ENCODE measurements around the gene ZSCAN21. TPM values are rescaled to one million over a fixed set of nuclear protein-coding genes. Genes with fewer than 3 reads are reported as not detected.

Gene ZSCAN21
- polyA plus RNA-seq, 1 experiment = 10.6 TPM

DNA sequence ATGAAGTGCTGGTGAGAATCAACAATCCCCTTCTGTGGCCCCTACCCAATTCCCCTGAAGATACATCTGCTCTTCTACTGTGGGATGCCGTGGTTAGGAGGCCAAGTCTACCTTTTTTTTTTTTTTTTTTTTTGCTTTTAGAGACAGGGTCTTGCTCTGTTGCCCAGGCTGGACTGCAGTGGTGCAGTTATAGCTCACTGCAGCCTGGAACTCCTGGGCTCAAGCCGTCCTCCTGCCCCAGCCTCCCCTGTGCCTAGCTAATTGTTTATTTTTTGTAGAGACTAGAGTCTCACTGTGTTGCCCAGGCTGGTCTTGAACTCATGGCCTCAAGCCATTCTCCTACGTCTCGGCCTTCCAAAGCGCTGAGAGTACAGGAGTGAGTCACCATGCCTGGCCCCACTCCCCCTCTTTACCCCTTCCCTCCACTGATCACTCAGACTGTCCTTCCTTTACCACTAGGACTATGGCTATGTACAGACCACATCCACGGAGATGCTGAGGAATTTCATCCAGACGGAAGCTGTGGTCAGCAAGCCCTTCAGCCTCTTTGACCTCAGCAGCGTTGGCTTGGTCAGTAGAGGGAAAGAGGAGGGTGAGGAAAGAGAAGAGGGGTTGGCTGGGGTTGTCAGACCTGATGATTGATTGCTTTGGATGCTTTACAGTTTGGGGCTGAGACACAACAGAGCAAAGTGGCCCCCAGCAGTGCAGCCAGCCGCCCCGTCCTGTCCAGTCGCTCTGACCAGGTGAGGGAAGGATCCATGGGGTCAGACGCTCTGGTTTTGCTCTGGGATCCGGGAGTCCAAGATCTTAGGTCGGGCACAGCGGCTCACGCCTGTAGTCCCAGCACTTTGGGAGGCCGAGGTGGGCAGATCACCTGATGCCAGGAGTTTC, 53.6 kb downstream of the ZSCAN21 start:
- no peak for TF ChIP-seq CTCF (IDR thresholded peaks at IDR 0.05; ENCODE audit: insufficient read depth, low read depth, low read length)
- Histone ChIP-seq H3K27me3 (ENCODE audit: control insufficient read depth, insufficient read depth, low read length) (no peaks in the 10 kb centered on the region), H3K36me3 (ENCODE audit: control insufficient read depth, insufficient read depth, low read length) (peaks cover 29% of the 10 kb centered on the region), H3K4me3 (ENCODE audit: low read depth, low read length) (no peak overlapping the region)
- POLR2A ChIA-PET = no interaction called here
- peak; percentile 42 for DNase-seq (ENCODE audit: low read depth)
- CTCF ChIA-PET = interaction anchor here (1.0 to 1.4 kb wide), 2 partner anchors 11 to 15 kb away, joined by 3 to 4 read pairs; partner anchors contain the start of gene COPS6

- CTCF ChIA-PET = no interaction called here
- TF ChIP-seq CTCF (IDR thresholded peaks at IDR 0.05; ENCODE audit: insufficient read depth, low read depth, low read length) = no peak
- H3K36me3 ChIP-seq (ENCODE audit: control insufficient read depth, insufficient read depth, low read length) = peaks cover 25% of the 10 kb centered on the region
- POLR2A ChIA-PET = no interaction called here
- no peaks in the 10 kb centered on the region for H3K27me3 ChIP-seq (ENCODE audit: control insufficient read depth, insufficient read depth, low read length)
- no peak for DNase-seq (ENCODE audit: low read depth)
- H3K4me3 ChIP-seq (ENCODE audit: low read depth, low read length) = no peak overlapping the region
Observed at GRCh38 chr7:100105534-100105933, 56.0 kb downstream of the ZSCAN21 start.

DNA sequence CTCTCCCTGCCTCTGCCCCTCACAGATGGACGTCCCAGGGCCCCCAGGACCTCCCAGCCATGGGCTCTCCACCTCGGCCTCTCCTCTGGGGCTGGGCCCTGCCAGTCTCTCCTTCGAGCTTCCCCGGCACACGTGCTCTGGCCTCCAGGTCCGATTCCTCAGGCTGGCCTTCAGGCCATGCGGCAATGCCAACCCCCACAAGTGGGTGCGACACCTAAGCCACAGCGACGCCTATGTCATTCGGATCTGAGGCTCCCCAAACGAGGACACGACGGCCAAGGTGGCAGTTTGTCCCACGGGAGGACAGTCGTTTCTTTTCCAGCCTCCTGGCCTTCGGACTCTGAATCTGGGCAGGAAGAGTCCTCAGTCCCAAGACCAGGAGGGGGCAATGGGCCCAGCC, 57.1 kb downstream of the ZSCAN21 start:
- H3K4me3 ChIP-seq (ENCODE audit: low read depth, low read length) = no peak overlapping the region

GRCh38 chr7:100107125-100107737, 57.7 kb downstream of the ZSCAN21 start:
- ChIA-PET CTCF (no interaction called here), POLR2A (no interaction called here)
- H3K36me3 ChIP-seq (ENCODE audit: control insufficient read depth, insufficient read depth, low read length) = peaks cover 33% of the 10 kb centered on the region
- no peaks in the 10 kb centered on the region for H3K27me3 ChIP-seq (ENCODE audit: control insufficient read depth, insufficient read depth, low read length)
- DNase-seq (ENCODE audit: low read depth) = no peak
- TF ChIP-seq CTCF (IDR thresholded peaks at IDR 0.05; ENCODE audit: insufficient read depth, low read depth, low read length) = no peak
- no peak overlapping the region for H3K4me3 ChIP-seq (ENCODE audit: low read depth, low read length)

More for the DNA sequence above, 57.1 kb downstream of the ZSCAN21 start:
- H3K36me3 ChIP-seq (ENCODE audit: control insufficient read depth, insufficient read depth, low read length) = peaks cover 29% of the 10 kb centered on the region
- ChIA-PET POLR2A (no interaction called here), CTCF (no interaction called here)
- no peak for DNase-seq (ENCODE audit: low read depth)
- no peaks in the 10 kb centered on the region for H3K27me3 ChIP-seq (ENCODE audit: control insufficient read depth, insufficient read depth, low read length)
- TF ChIP-seq CTCF (IDR thresholded peaks at IDR 0.05; ENCODE audit: insufficient read depth, low read depth, low read length) = no peak

DNA sequence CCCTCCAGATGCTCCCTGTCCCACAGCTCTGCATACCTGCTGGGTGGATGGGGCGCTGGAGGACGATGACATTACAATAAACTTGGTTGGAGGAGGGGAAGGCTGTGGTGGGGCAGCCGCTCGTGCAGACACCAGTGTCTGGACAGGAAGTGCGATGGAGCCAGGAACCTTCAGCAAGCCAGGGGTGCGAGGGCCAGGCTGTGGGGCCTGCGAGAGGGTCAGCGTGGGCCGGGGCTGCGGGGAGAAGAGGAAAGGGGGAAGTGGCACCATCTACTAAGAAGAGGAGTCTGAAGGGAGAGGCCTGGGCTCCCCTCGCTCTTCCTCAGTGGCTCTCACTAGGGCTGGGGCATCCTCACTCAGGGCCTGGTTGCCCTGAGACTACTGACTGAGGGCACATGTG, 58.3 kb downstream of the ZSCAN21 start:
- Histone ChIP-seq H3K4me3 (ENCODE audit: low read depth, low read length) (no peak overlapping the region), H3K27me3 (ENCODE audit: control insufficient read depth, insufficient read depth, low read length) (no peaks in the 10 kb centered on the region), H3K36me3 (ENCODE audit: control insufficient read depth, insufficient read depth, low read length) (peaks cover 38% of the 10 kb centered on the region)
- DNase-seq (ENCODE audit: low read depth) = no peak
- no peak for TF ChIP-seq CTCF (IDR thresholded peaks at IDR 0.05; ENCODE audit: insufficient read depth, low read depth, low read length)
- CTCF ChIA-PET = no interaction called here
- POLR2A ChIA-PET = no interaction called here
